GM23338 (cell line): Measurements from ENCODE around the gene PTPN12. TPM values are rescaled to one million over a fixed set of nuclear protein-coding genes. Genes with fewer than 3 reads are reported as not detected.

Experiments used
- ATAC-seq: fragments of 200-7000 bp; cut with Tn5 transposase; 3 replicates; pipeline ENCODE4 v1.9.1; 2020
- DNase-seq: peaks from one replicate; pipeline ENCODE4 v3.0.0-alpha.2; 2015; ENCODE audit warnings: low spot score
- H2AFZ ChIP-seq: fragments of 200-600 bp; sonication (generic); 2 replicates; pipeline ENCODE4 v1.8.0; 2016; ENCODE audit warnings: antibody characterized with exemption, mild to moderate bottlenecking, moderate library complexity
- H3F3A ChIP-seq: fragments of 200-600 bp; sonication (generic); replicated peaks from 2 replicates; pipeline ENCODE4 v1.8.0; 2017; ENCODE audit warnings: antibody characterized with exemption, mixed run types, low read depth
- H3K27ac ChIP-seq: fragments of 200-600 bp; sonication (generic); 2 replicates; pipeline ENCODE4 v1.6.1; 2016; ENCODE audit warnings: low read depth
- H3K27me3 ChIP-seq: fragments of 200-600 bp; sonication (generic); 2 replicates; pipeline ENCODE4 v1.8.0; 2016; ENCODE audit warnings: mild to moderate bottlenecking, mixed run types, moderate library complexity; ENCODE audit not compliant: insufficient read depth
- H3K36me3 ChIP-seq: fragments of 200-600 bp; sonication (generic); 2 replicates; pipeline ENCODE4 v1.8.0; 2016; ENCODE audit warnings: mild to moderate bottlenecking; ENCODE audit not compliant: insufficient read depth
- H3K4me1 ChIP-seq: fragments of 200-600 bp; sonication (generic); 2 replicates; pipeline ENCODE4 v1.8.0; 2016; ENCODE audit warnings: mild to moderate bottlenecking, moderate library complexity; ENCODE audit not compliant: insufficient read depth
- H3K4me2 ChIP-seq: fragments of 200-600 bp; sonication (generic); 2 replicates; pipeline ENCODE4 v1.7.1; 2017; ENCODE audit warnings: mixed run types
- H3K4me3 ChIP-seq: fragments of 200-600 bp; sonication (generic); 2 replicates; pipeline ENCODE4 v1.6.1; 2016; ENCODE audit warnings: mixed run types
- H3K79me2 ChIP-seq: fragments of 200-600 bp; sonication (generic); replicated peaks from 2 replicates; pipeline ENCODE4 v1.8.0; 2017; ENCODE audit warnings: mild to moderate bottlenecking; ENCODE audit not compliant: insufficient read depth
- H3K9me2 ChIP-seq: fragments of 200-600 bp; sonication (generic); 2 replicates; pipeline ENCODE4 v1.8.0; 2017; ENCODE audit not compliant: insufficient read depth
- H4K20me1 ChIP-seq: fragments of 200-600 bp; sonication (generic); replicated peaks from 2 replicates; pipeline ENCODE4 v1.8.0; 2017; ENCODE audit warnings: mild to moderate bottlenecking; ENCODE audit not compliant: insufficient read depth
- H3K27ac Mint-ChIP-seq: 2 replicates; pipeline ENCODE4 v1.8.0; 2020; ENCODE audit warnings: inconsistent platforms, mild to moderate bottlenecking, moderate library complexity, mixed read lengths
- H3K27me3 Mint-ChIP-seq: 3 replicates; pipeline ENCODE4 v1.8.0; 2022; ENCODE audit warnings: low read depth, mild to moderate bottlenecking, moderate library complexity, mixed read lengths, inconsistent platforms; ENCODE audit not compliant: insufficient read depth, poor library complexity
- H3K36me3 Mint-ChIP-seq: 3 replicates; pipeline ENCODE4 v1.8.0; 2021; ENCODE audit warnings: low read depth, mild to moderate bottlenecking, inconsistent platforms, moderate library complexity, mixed read lengths
- H3K4me1 Mint-ChIP-seq: 3 replicates; pipeline ENCODE4 v1.8.0; 2020; ENCODE audit warnings: mild to moderate bottlenecking, inconsistent platforms, mixed read lengths
- H3K4me3 Mint-ChIP-seq: 3 replicates; pipeline ENCODE4 v1.8.0; 2021; ENCODE audit warnings: moderate library complexity, mild to moderate bottlenecking, inconsistent platforms, mixed read lengths
- H3K9me3 Mint-ChIP-seq: 3 replicates; pipeline ENCODE4 v1.8.0; 2020; ENCODE audit warnings: moderate library complexity, mild to moderate bottlenecking, inconsistent platforms, mixed read lengths
- ETS1 ChIP-seq: IDR thresholded peaks from 2 replicates; pipeline ENCODE4 v1.6.1; 2016; ENCODE audit warnings: antibody characterized with exemption
- EZH2 ChIP-seq: fragments of 200-600 bp; sonication (generic); IDR thresholded peaks from one replicate; pipeline ENCODE4 v1.8.0; 2017; ENCODE audit warnings: antibody characterized with exemption, mild to moderate bottlenecking, low read depth; ENCODE audit not compliant: unreplicated experiment
- JUNB ChIP-seq: IDR thresholded peaks from one replicate; pipeline ENCODE4 v1.6.1; 2016; ENCODE audit warnings: antibody characterized with exemption; ENCODE audit not compliant: unreplicated experiment
- POLR2AphosphoS5 ChIP-seq: IDR thresholded peaks from 2 replicates; pipeline ENCODE4 v1.6.1; 2016; ENCODE audit warnings: antibody characterized with exemption, low read depth
- STAT1 ChIP-seq: IDR thresholded peaks from one replicate; pipeline ENCODE4 v1.6.1; 2016; ENCODE audit warnings: antibody characterized with exemption; ENCODE audit not compliant: unreplicated experiment
- ZNF114 ChIP-seq: fragments of 250-450 bp; sonication (Bioruptor Pico); IDR thresholded peaks from 2 replicates; pipeline ENCODE4 v1.5.0; 2020; ENCODE audit warnings: mild to moderate bottlenecking, moderate library complexity
- ZNF331 ChIP-seq: fragments of 250-450 bp; sonication (Bioruptor Pico); IDR thresholded peaks from 2 replicates; pipeline ENCODE4 v1.5.0; 2020; ENCODE audit warnings: low read depth, mild to moderate bottlenecking, moderate library complexity
- ZNF462 ChIP-seq: fragments of 250-450 bp; sonication (Bioruptor Pico); IDR thresholded peaks from 2 replicates; pipeline ENCODE4 v1.5.0; 2020; ENCODE audit warnings: mild to moderate bottlenecking, moderate library complexity
- polyA plus RNA-seq: library from polyadenylated mRNA; unstranded; fragments of >200 nt; fragmentation: Nextera tagmentation; extraction: Ambion mirVana; gene quantifications from 2 replicates; pipeline ENCODE4 v1.2.1, GENCODE V29; 2016
- total RNA-seq: library from RNA; depleted of rRNA; stranded (reverse); fragments of >200 nt; shearing (Covaris generic); gene quantifications from 2 replicates; pipeline ENCODE4 v1.2.3, GENCODE V29; 2014
- TF ChIP-seq, protein P1 (sequence below), 2 experiments: fragments of 200-600 bp in 1 of 2; sonication (generic) in 1 of 2; conservative IDR thresholded peaks; 2 replicates each; pipeline versions ENCODE4 v1.5.1 to v1.6.1; 2016 to 2017; ENCODE audit warnings: antibody characterized with exemption in 2 of 2, low read depth in 2 of 2, mild to moderate bottlenecking in 2 of 2, moderate library complexity in 1 of 2

Gene PTPN12
- total and polyA plus RNA-seq, 2 experiments from 2014 or later = 58.8 to 187 TPM

DNA sequence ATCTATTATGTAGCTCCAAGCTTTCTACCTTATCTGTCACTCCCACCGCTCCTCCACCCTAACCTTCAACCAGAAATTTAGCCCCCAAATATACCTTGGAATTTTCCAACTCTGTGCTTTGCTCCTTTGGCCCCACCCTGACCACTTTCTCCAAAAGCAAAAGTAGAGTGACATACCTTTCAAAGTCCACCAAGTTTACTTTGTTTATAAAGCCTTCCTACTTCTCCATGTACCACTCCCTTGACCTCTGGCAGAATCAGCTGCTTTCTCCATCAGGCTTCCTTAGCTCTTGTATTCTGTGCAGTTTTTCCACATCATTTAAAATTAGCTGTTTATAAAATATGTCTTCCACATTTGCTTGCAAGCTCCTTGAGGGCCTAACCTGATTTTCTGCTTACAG lies 118.3 kb downstream of the PTPN12 start:
- Mint-ChIP-seq H3K4me1 (no peaks in the 10 kb centered on the region), H3K4me3 (no peak overlapping the region), H3K9me3 (no peaks in the 10 kb centered on the region), H3K36me3 (peaks cover 18% of the 10 kb centered on the region; the same call in 2 of the 3 replicates), H3K27ac (no peak overlapping the region), H3K27me3 (peaks cover 2% of the 10 kb centered on the region)
- no peaks in the 10 kb centered on the region for H4K20me1 ChIP-seq
- no peak overlapping the region for H3K27ac ChIP-seq
- no peaks in the 10 kb centered on the region for H3K9me2 ChIP-seq
- ATAC-seq (no peak), DNase-seq (no peak)
- no peaks in the 10 kb centered on the region for H3K27me3 ChIP-seq
- 0 out of 2 replicates have a peak, but pooled peaks cover 4% of the 10 kb centered on the region for H3F3A ChIP-seq
- H2AFZ ChIP-seq = no peak overlapping the region
- H3K36me3 ChIP-seq = peaks cover 10% of the 10 kb centered on the region; the same call in 1 of the 2 replicates
- no peak overlapping the region for H3K4me2 ChIP-seq
- no peak overlapping the region for H3K4me3 ChIP-seq
- H3K4me1 ChIP-seq = no peaks in the 10 kb centered on the region
- H3K79me2 ChIP-seq = no peaks in the 10 kb centered on the region
- TF ChIP-seq, protein P1, sequence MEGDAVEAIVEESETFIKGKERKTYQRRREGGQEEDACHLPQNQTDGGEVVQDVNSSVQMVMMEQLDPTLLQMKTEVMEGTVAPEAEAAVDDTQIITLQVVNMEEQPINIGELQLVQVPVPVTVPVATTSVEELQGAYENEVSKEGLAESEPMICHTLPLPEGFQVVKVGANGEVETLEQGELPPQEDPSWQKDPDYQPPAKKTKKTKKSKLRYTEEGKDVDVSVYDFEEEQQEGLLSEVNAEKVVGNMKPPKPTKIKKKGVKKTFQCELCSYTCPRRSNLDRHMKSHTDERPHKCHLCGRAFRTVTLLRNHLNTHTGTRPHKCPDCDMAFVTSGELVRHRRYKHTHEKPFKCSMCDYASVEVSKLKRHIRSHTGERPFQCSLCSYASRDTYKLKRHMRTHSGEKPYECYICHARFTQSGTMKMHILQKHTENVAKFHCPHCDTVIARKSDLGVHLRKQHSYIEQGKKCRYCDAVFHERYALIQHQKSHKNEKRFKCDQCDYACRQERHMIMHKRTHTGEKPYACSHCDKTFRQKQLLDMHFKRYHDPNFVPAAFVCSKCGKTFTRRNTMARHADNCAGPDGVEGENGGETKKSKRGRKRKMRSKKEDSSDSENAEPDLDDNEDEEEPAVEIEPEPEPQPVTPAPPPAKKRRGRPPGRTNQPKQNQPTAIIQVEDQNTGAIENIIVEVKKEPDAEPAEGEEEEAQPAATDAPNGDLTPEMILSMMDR (conservative IDR thresholded peaks at IDR 0.05; ENCODE audit: low read depth in 2 of 2) = no peak
- TF ChIP-seq STAT1 (no peak), JUNB (no peak), ZNF114 (CRISPR knock-in tag) (no peak)

GRCh38 chr7:77655836-77656455 lies 118.9 kb downstream of the PTPN12 start:
- H3K4me3 ChIP-seq = no peak overlapping the region
- Mint-ChIP-seq H3K27ac (no peak overlapping the region), H3K9me3 (no peaks in the 10 kb centered on the region), H3K27me3 (peaks cover 2% of the 10 kb centered on the region), H3K36me3 (peaks cover 18% of the 10 kb centered on the region; the same call in 2 of the 3 replicates), H3K4me1 (no peaks in the 10 kb centered on the region), H3K4me3 (no peak overlapping the region)
- ATAC-seq = no peak
- no peak overlapping the region for H2AFZ ChIP-seq
- H4K20me1 ChIP-seq = no peaks in the 10 kb centered on the region
- H3K79me2 ChIP-seq = no peaks in the 10 kb centered on the region
- H3K27me3 ChIP-seq = no peaks in the 10 kb centered on the region
- no peak overlapping the region for H3K27ac ChIP-seq
- no peaks in the 10 kb centered on the region for H3K9me2 ChIP-seq
- peaks cover 10% of the 10 kb centered on the region; the same call in 1 of the 2 replicates for H3K36me3 ChIP-seq
- no peak for DNase-seq
- no peak overlapping the region for H3K4me2 ChIP-seq
- no peaks in the 10 kb centered on the region for H3K4me1 ChIP-seq
- H3F3A ChIP-seq = no peaks in the 10 kb centered on the region
- TF ChIP-seq ETS1 (no peak), JUNB (no peak), POLR2AphosphoS5 (no peak), ZNF331 (no peak), ZNF462 (no peak), EZH2 (no peak)
- TF ChIP-seq, protein P1 (conservative IDR thresholded peaks at IDR 0.05; ENCODE audit: low read depth in 2 of 2) = no peak
